GM12891 (cell line): Measurements from ENCODE around the gene RPS3. TPM values are rescaled to one million over a fixed set of nuclear protein-coding genes. Genes with fewer than 3 reads are reported as not detected.
A peak's percentile ranks its signal among the peaks of the same experiment; 100 is the strongest.

Experiments
- DNase-seq: peaks from one replicate; pipeline ENCODE4 v3.0.0; 2011; ENCODE audit warnings: low spot score; ENCODE audit not compliant: insufficient read length
- FAIRE-seq: peaks from 2 replicates; lab custom pipeline; 2011; peaks lifted over from hg19 to GRCh38; lab: Jason Lieb, UNC
- PAX5 ChIP-seq: IDR thresholded peaks from 2 replicates; pipeline ENCODE4 v1.6.1; 2011; ENCODE audit warnings: low read length, moderate library complexity, mild to moderate bottlenecking; ENCODE audit not compliant: insufficient read depth, severe bottlenecking
- POLR2A ChIP-seq: IDR thresholded peaks from 2 replicates; pipeline ENCODE4 v1.6.1; 2011; ENCODE audit warnings: low read depth, low read length, control low read depth
- POLR2AphosphoS5 ChIP-seq: IDR thresholded peaks from 2 replicates; pipeline ENCODE4 v1.6.1; 2011; ENCODE audit warnings: low read depth, low read length, control low read depth
- POU2F2 ChIP-seq: IDR thresholded peaks from 2 replicates; pipeline ENCODE4 v1.6.1; 2011; ENCODE audit warnings: low read depth, mild to moderate bottlenecking, control low read depth, low read length, moderate library complexity
- SPI1 ChIP-seq: IDR thresholded peaks from 2 replicates; pipeline ENCODE4 v1.6.1; 2011; ENCODE audit warnings: low read depth, low read length, control low read depth
- TAF1 ChIP-seq: IDR thresholded peaks from 2 replicates; pipeline ENCODE4 v1.6.1; 2011; ENCODE audit warnings: low read depth, low read length, control low read depth
- polyA plus RNA-seq: library from polyadenylated mRNA; unstranded; fragments of >200 nt; gene quantifications from one replicate; pipeline ENCODE4 v1.2.1, GENCODE V29; 2012; ENCODE audit warnings: low read depth, missing spikeins, inconsistent platforms; ENCODE audit not compliant: missing spikeins

RPS3 gene
- polyA plus RNA-seq = 5,804 TPM

- DNase-seq (peak; percentile 85), FAIRE-seq (peak; percentile 82)
- TF ChIP-seq TAF1 (peak; percentile 100), POU2F2 (peak; percentile 96), PAX5 (peak; percentile 63), POLR2A (peak; percentile 99), POLR2AphosphoS5 (peak; percentile 99), SPI1 (peak; percentile 84)
These were observed at the start of gene RPS3 for GRCh38 chr11:75399344-75400145. TSS of gene RPS3 (plus strand) at chr11:75399518. CDS start at chr11:75399548, 30 bp downstream.

GRCh38 chr11:75349521-75350116 lies 49.7 kb upstream of the RPS3 start:
- no peak for TF ChIP-seq POU2F2
- TF ChIP-seq POLR2AphosphoS5 = no peak
- no peak for TF ChIP-seq POLR2A
- TF ChIP-seq SPI1 = no peak
- TF ChIP-seq TAF1 = no peak
- no peak for TF ChIP-seq PAX5
- DNase-seq = no peak
- no peak for FAIRE-seq

GRCh38 chr11:75350122-75350742 lies 49.1 kb upstream of the RPS3 start:
- DNase-seq (no peak), FAIRE-seq (no peak)
- TF ChIP-seq POU2F2 (no peak), PAX5 (no peak), POLR2A (no peak), TAF1 (no peak), SPI1 (no peak), POLR2AphosphoS5 (no peak)

GRCh38 chr11:75350743-75351540 lies 48.4 kb upstream of the RPS3 start:
- DNase-seq (no peak), FAIRE-seq (peak; percentile 84)
- TF ChIP-seq PAX5 = no peak
- TF ChIP-seq TAF1 = no peak
- TF ChIP-seq POU2F2 = no peak
- no peak for TF ChIP-seq POLR2A
- TF ChIP-seq POLR2AphosphoS5 = no peak
- TF ChIP-seq SPI1 = no peak

GRCh38 chr11:75351541-75351790 lies 47.9 kb upstream of the RPS3 start, which contains the start of gene ARRB1:
TSS of gene ARRB1 (minus strand) at chr11:75351661. CDS start at chr11:75351607, 54 bp downstream.
- no peak for DNase-seq
- TF ChIP-seq POLR2AphosphoS5 (no peak), POLR2A (no peak), TAF1 (no peak), POU2F2 (no peak), SPI1 (no peak), PAX5 (no peak)
- no peak for FAIRE-seq

GRCh38 chr11:75351791-75352587 lies 47.3 kb upstream of the RPS3 start:
- no peak for TF ChIP-seq SPI1
- TF ChIP-seq POU2F2 = no peak
- no peak for TF ChIP-seq PAX5
- TF ChIP-seq POLR2A = no peak
- no peak for TF ChIP-seq POLR2AphosphoS5
- TF ChIP-seq TAF1 = no peak
- FAIRE-seq (peak; percentile 16), DNase-seq (no peak)

- TF ChIP-seq SPI1 (no peak), TAF1 (no peak), PAX5 (no peak), POU2F2 (no peak), POLR2AphosphoS5 (no peak), POLR2A (no peak)
- no peak for FAIRE-seq
- DNase-seq = no peak
These were observed 46.6 kb upstream of the RPS3 start for GRCh38 chr11:75352588-75353206.

- no peak for DNase-seq
- FAIRE-seq = no peak
- no peak for TF ChIP-seq SPI1
- TF ChIP-seq POLR2AphosphoS5 = no peak
- TF ChIP-seq POLR2A = no peak
- no peak for TF ChIP-seq POU2F2
- TF ChIP-seq PAX5 = no peak
- no peak for TF ChIP-seq TAF1
These were observed 44.3 kb upstream of the RPS3 start for GRCh38 chr11:75355051-75355450.
